ENCODE measurements around the gene CBX4.
"Not testable (repeated sequence)": the region's sequence is repeated elsewhere in the genome, so short reads cannot be mapped to it uniquely, and the experiment has no call there.

CBX4 gene

GRCh38 chr17:79861413-79862216 lies 22.4 kb upstream of the CBX4 start:
- DNase-seq (ENCODE audit: insufficient read length, low spot score): no peak
- TF ChIP-seq POU2F2 (IDR thresholded peaks at IDR 0.05; ENCODE audit: low read depth, low read length): no peak
- no peak for TF ChIP-seq TAF1 (IDR thresholded peaks at IDR 0.05; ENCODE audit: low read depth, low read length)
- no peak for TF ChIP-seq POLR2AphosphoS5 (IDR thresholded peaks at IDR 0.05; ENCODE audit: low read depth, low read length)
- TF ChIP-seq PAX5 (IDR thresholded peaks at IDR 0.05; ENCODE audit: insufficient read depth, low read length, severe bottlenecking): no peak
- no peak for TF ChIP-seq SPI1 (IDR thresholded peaks at IDR 0.05; ENCODE audit: low read depth, low read length)
- TF ChIP-seq POLR2A (IDR thresholded peaks at IDR 0.05; ENCODE audit: low read depth, low read length): no peak
- no peak for FAIRE-seq

- FAIRE-seq (no peak), DNase-seq (ENCODE audit: insufficient read length, low spot score) (no peak)
- no peak for TF ChIP-seq POLR2A (IDR thresholded peaks at IDR 0.05; ENCODE audit: low read depth, low read length)
- no peak for TF ChIP-seq TAF1 (IDR thresholded peaks at IDR 0.05; ENCODE audit: low read depth, low read length)
- no peak for TF ChIP-seq SPI1 (IDR thresholded peaks at IDR 0.05; ENCODE audit: low read depth, low read length)
- TF ChIP-seq POLR2AphosphoS5 (IDR thresholded peaks at IDR 0.05; ENCODE audit: low read depth, low read length): no peak
These were observed 20.7 kb upstream of the CBX4 start for GRCh38 chr17:79859676-79860615.

- DNase-seq (ENCODE audit: insufficient read length, low spot score): no peak
- TF ChIP-seq POLR2A (IDR thresholded peaks at IDR 0.05; ENCODE audit: low read depth, low read length) (no peak), TAF1 (IDR thresholded peaks at IDR 0.05; ENCODE audit: low read depth, low read length) (no peak), SPI1 (IDR thresholded peaks at IDR 0.05; ENCODE audit: low read depth, low read length) (no peak), POLR2AphosphoS5 (IDR thresholded peaks at IDR 0.05; ENCODE audit: low read depth, low read length) (no peak), POU2F2 (IDR thresholded peaks at IDR 0.05; ENCODE audit: low read depth, low read length) (no peak), PAX5 (IDR thresholded peaks at IDR 0.05; ENCODE audit: insufficient read depth, low read length, severe bottlenecking) (no peak)
- FAIRE-seq: no peak
These were observed 17.9 kb upstream of the CBX4 start for GRCh38 chr17:79857095-79857494.

GRCh38 chr17:79855331-79856124 lies 16.3 kb upstream of the CBX4 start:
- FAIRE-seq (no peak), DNase-seq (ENCODE audit: insufficient read length, low spot score) (no peak)
- TF ChIP-seq POLR2A (IDR thresholded peaks at IDR 0.05; ENCODE audit: low read depth, low read length): no peak
- no peak for TF ChIP-seq POLR2AphosphoS5 (IDR thresholded peaks at IDR 0.05; ENCODE audit: low read depth, low read length)
- no peak for TF ChIP-seq TAF1 (IDR thresholded peaks at IDR 0.05; ENCODE audit: low read depth, low read length)
- no peak for TF ChIP-seq SPI1 (IDR thresholded peaks at IDR 0.05; ENCODE audit: low read depth, low read length)
- TF ChIP-seq POU2F2 (IDR thresholded peaks at IDR 0.05; ENCODE audit: low read depth, low read length): no peak
- TF ChIP-seq PAX5 (IDR thresholded peaks at IDR 0.05; ENCODE audit: insufficient read depth, low read length, severe bottlenecking): no peak

- no peak for FAIRE-seq
- DNase-seq (ENCODE audit: insufficient read length, low spot score): no peak
- TF ChIP-seq POLR2AphosphoS5 (IDR thresholded peaks at IDR 0.05; ENCODE audit: low read depth, low read length) (no peak), TAF1 (IDR thresholded peaks at IDR 0.05; ENCODE audit: low read depth, low read length) (no peak), PAX5 (IDR thresholded peaks at IDR 0.05; ENCODE audit: insufficient read depth, low read length, severe bottlenecking) (no peak), SPI1 (IDR thresholded peaks at IDR 0.05; ENCODE audit: low read depth, low read length) (no peak), POU2F2 (IDR thresholded peaks at IDR 0.05; ENCODE audit: low read depth, low read length) (no peak), POLR2A (IDR thresholded peaks at IDR 0.05; ENCODE audit: low read depth, low read length) (no peak)
These were observed 15.1 kb upstream of the CBX4 start for GRCh38 chr17:79854080-79855060.

- DNase-seq (ENCODE audit: insufficient read length, low spot score); FAIRE-seq: not testable (repeated sequence)
These were observed 13.9 kb upstream of the CBX4 start for GRCh38 chr17:79853168-79853567.

GRCh38 chr17:79852748-79853147 lies 13.5 kb upstream of the CBX4 start:
- no peak for FAIRE-seq
- DNase-seq (ENCODE audit: insufficient read length, low spot score): no peak
- TF ChIP-seq POLR2A (IDR thresholded peaks at IDR 0.05; ENCODE audit: low read depth, low read length): no peak
- TF ChIP-seq POLR2AphosphoS5 (IDR thresholded peaks at IDR 0.05; ENCODE audit: low read depth, low read length): no peak
- TF ChIP-seq PAX5 (IDR thresholded peaks at IDR 0.05; ENCODE audit: insufficient read depth, low read length, severe bottlenecking): no peak
- TF ChIP-seq POU2F2 (IDR thresholded peaks at IDR 0.05; ENCODE audit: low read depth, low read length): no peak
- TF ChIP-seq TAF1 (IDR thresholded peaks at IDR 0.05; ENCODE audit: low read depth, low read length): no peak
- no peak for TF ChIP-seq SPI1 (IDR thresholded peaks at IDR 0.05; ENCODE audit: low read depth, low read length)

- FAIRE-seq: no peak
- TF ChIP-seq PAX5 (IDR thresholded peaks at IDR 0.05; ENCODE audit: insufficient read depth, low read length, severe bottlenecking) (no peak), POLR2AphosphoS5 (IDR thresholded peaks at IDR 0.05; ENCODE audit: low read depth, low read length) (no peak), TAF1 (IDR thresholded peaks at IDR 0.05; ENCODE audit: low read depth, low read length) (no peak), POU2F2 (IDR thresholded peaks at IDR 0.05; ENCODE audit: low read depth, low read length) (no peak)
- no peak for DNase-seq (ENCODE audit: insufficient read length, low spot score)
These were observed 12.2 kb upstream of the CBX4 start for GRCh38 chr17:79851461-79851817.

Data from GM12891 (cell line).